ENCODE data around the gene SLC9A6.

Gene SLC9A6

DNA sequence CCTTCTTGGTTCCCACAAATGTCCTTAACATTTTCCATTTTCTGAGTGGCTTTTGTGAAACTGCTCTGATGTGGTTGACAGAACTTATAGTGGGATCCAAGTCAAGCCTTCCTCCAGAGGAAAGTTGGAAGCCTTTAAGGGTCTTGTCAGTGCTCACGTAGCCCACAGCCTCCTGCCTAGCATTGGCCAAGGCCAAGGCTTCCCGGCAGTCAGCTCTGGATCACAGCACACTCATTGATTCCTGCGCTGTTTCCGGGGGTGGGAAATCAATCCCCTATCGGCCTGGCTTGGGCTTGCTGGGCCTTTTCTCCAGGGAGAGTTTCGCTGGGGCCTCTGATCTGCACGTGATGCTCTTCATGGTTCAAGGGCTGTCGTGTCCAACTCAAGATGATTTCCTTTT is 76.1 kb downstream of the SLC9A6 start:
- Histone ChIP-seq H3K4me3 (no peak overlapping the region), H3K9ac (ENCODE audit: insufficient read length) (no peak overlapping the region), H3K36me3 (ENCODE audit: insufficient read depth, low read length) (no peaks in the 10 kb centered on the region), H3K27ac (no peak overlapping the region), H3K9me3 (ENCODE audit: low read depth, low read length) (no peaks in the 10 kb centered on the region)
- TF ChIP-seq EZH2 (IDR thresholded peaks at IDR 0.05) (no peak), FOXP2 (optimal IDR thresholded peaks at IDR 0.05; ENCODE audit: control extremely low read depth, extremely low read length, insufficient read depth) (no peak), POLR2AphosphoS5 (IDR thresholded peaks at IDR 0.05; ENCODE audit: borderline replicate concordance, low read depth, low read length) (no peak)
- DNase-seq (ENCODE audit: low read depth, low spot score): no peak

GRCh38 chrX:136061696-136062095 is 76.5 kb downstream of the SLC9A6 start:
- DNase-seq (ENCODE audit: low read depth, low spot score): no peak
- no peak overlapping the region for H3K4me3 ChIP-seq
- H3K9ac ChIP-seq (ENCODE audit: insufficient read length): no peak overlapping the region
- H3K27ac ChIP-seq: no peak overlapping the region
- TF ChIP-seq EZH2 (IDR thresholded peaks at IDR 0.05): no peak
- no peak for TF ChIP-seq POLR2AphosphoS5 (IDR thresholded peaks at IDR 0.05; ENCODE audit: borderline replicate concordance, low read depth, low read length)
- TF ChIP-seq FOXP2 (optimal IDR thresholded peaks at IDR 0.05; ENCODE audit: control extremely low read depth, extremely low read length, insufficient read depth): no peak
- H3K36me3 ChIP-seq (ENCODE audit: insufficient read depth, low read length): no peaks in the 10 kb centered on the region
- no peaks in the 10 kb centered on the region for H3K9me3 ChIP-seq (ENCODE audit: low read depth, low read length)

GRCh38 chrX:136063340-136064079 is 78.3 kb downstream of the SLC9A6 start:
- H3K9ac ChIP-seq (ENCODE audit: insufficient read length): no peak overlapping the region
- H3K9me3 ChIP-seq (ENCODE audit: low read depth, low read length): no peaks in the 10 kb centered on the region
- DNase-seq (ENCODE audit: low read depth, low spot score): no peak
- no peak overlapping the region for H3K4me3 ChIP-seq
- no peaks in the 10 kb centered on the region for H3K36me3 ChIP-seq (ENCODE audit: insufficient read depth, low read length)
- TF ChIP-seq EZH2 (IDR thresholded peaks at IDR 0.05): no peak
- no peak for TF ChIP-seq FOXP2 (optimal IDR thresholded peaks at IDR 0.05; ENCODE audit: control extremely low read depth, extremely low read length, insufficient read depth)
- no peak for TF ChIP-seq POLR2AphosphoS5 (IDR thresholded peaks at IDR 0.05; ENCODE audit: borderline replicate concordance, low read depth, low read length)
- H3K27ac ChIP-seq: peak overlapping the region; percentile 48

DNA sequence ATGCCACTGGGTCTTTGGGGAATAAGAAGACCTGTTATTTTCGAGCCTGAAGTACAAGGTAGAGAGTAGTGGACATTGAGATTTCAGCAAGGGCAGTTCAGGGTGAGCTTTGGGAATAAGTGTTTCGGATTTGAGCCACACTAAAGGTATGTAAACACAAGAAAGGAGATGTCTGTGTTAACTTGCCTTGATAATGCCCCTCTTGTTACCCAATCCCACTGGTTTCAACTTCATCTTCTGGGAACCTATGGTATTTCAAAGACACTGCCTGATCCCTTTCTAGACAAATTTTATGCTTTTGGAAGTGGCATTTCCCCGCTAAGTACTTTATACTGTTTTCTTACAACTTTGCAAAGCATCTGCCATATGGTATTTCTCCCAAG is 79.4 kb downstream of the SLC9A6 start:
- H3K36me3 ChIP-seq (ENCODE audit: insufficient read depth, low read length): no peaks in the 10 kb centered on the region
- H3K4me3 ChIP-seq: no peak overlapping the region
- H3K9me3 ChIP-seq (ENCODE audit: low read depth, low read length): no peaks in the 10 kb centered on the region
- no peak overlapping the region for H3K9ac ChIP-seq (ENCODE audit: insufficient read length)
- DNase-seq (ENCODE audit: low read depth, low spot score): no peak
- no peak overlapping the region for H3K27ac ChIP-seq
- TF ChIP-seq FOXP2 (optimal IDR thresholded peaks at IDR 0.05; ENCODE audit: control extremely low read depth, extremely low read length, insufficient read depth) (no peak), EZH2 (IDR thresholded peaks at IDR 0.05) (no peak), POLR2AphosphoS5 (IDR thresholded peaks at IDR 0.05; ENCODE audit: borderline replicate concordance, low read depth, low read length) (no peak)

DNA sequence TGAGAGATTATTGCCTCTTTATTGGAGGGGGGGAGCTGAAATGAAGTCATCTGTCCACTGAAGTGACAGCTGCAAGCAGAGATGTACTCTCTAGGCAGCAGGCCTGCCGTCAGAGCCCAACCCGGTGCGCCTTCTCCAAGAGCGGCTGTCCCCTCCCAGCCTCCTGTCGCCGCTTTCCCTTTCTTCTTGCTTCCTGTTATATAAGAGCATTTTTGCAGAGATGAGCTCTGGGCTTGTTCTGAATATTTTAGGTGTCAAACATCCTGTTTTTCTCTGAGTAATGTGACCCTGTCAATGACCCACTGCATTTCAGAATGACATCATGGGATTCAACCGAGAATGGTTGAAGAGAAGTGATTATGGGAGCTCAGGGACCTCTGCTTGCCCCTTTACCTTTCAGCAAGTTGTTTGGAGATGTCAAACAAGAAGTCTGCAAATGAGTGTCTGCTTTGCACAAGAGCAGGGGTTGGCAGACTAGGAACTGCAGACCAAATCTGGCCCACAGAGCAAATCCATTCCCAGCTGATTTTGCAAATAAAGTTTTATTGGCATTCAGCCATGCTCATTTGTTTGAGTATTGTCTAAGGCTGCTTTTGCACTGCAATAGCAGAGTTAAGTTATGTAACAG is 79.9 kb downstream of the SLC9A6 start:
- no peaks in the 10 kb centered on the region for H3K9me3 ChIP-seq (ENCODE audit: low read depth, low read length)
- H3K4me3 ChIP-seq: no peak overlapping the region
- DNase-seq (ENCODE audit: low read depth, low spot score): no peak
- H3K9ac ChIP-seq (ENCODE audit: insufficient read length): no peak overlapping the region
- H3K27ac ChIP-seq: no peak overlapping the region
- no peak for TF ChIP-seq POLR2AphosphoS5 (IDR thresholded peaks at IDR 0.05; ENCODE audit: borderline replicate concordance, low read depth, low read length)
- no peak for TF ChIP-seq FOXP2 (optimal IDR thresholded peaks at IDR 0.05; ENCODE audit: control extremely low read depth, extremely low read length, insufficient read depth)
- TF ChIP-seq EZH2 (IDR thresholded peaks at IDR 0.05): no peak
- H3K36me3 ChIP-seq (ENCODE audit: insufficient read depth, low read length): no peaks in the 10 kb centered on the region

DNA sequence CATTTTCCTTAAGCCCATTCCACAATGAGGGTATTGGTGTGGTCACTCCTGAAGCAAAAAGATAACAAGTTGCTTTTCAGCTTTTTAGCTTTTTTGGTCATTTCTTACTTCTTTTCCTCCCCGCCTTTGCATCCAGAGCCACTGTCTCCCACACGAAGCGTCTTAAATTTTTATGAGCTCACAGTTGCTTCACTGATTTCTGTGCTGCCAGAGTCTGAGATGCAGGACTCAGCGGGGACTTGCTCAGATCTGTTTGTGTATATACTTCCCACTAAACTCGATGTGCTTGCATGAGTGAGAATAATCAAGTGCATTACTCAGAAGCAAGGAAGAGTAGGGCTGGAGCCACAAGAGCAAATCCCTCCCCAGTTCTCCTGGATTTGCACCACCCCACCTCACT is 81.9 kb downstream of the SLC9A6 start:
- H3K27ac ChIP-seq: no peak overlapping the region
- TF ChIP-seq POLR2AphosphoS5 (IDR thresholded peaks at IDR 0.05; ENCODE audit: borderline replicate concordance, low read depth, low read length): no peak
- TF ChIP-seq FOXP2 (optimal IDR thresholded peaks at IDR 0.05; ENCODE audit: control extremely low read depth, extremely low read length, insufficient read depth): no peak
- TF ChIP-seq EZH2 (IDR thresholded peaks at IDR 0.05): no peak
- H3K36me3 ChIP-seq (ENCODE audit: insufficient read depth, low read length): no peaks in the 10 kb centered on the region
- H3K9ac ChIP-seq (ENCODE audit: insufficient read length): no peak overlapping the region
- H3K9me3 ChIP-seq (ENCODE audit: low read depth, low read length): no peaks in the 10 kb centered on the region
- H3K4me3 ChIP-seq: no peak overlapping the region
- DNase-seq (ENCODE audit: low read depth, low spot score): no peak

- DNase-seq (ENCODE audit: low read depth, low spot score): no peak
Measured at GRCh38 chrX:136067966-136068365, 82.7 kb downstream of the SLC9A6 start.

DNA sequence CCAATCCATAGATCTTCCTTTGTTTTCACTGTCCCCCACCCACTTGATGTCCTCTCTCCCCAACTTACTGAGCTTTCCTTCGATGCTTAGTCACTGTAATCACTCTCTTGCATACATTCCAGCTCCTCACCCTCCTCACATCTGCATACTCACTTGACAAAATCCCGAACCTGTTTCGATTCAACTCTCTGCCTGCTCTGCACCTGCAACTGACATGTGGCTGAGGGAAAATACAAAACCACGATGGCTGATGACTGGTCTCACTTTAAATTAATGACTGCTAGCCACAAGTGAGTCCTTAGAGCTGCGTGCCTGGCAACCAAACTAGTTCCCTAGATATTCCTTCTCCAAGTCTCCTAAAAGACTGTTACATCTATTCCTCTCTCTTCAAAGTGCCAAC is 91.7 kb downstream of the SLC9A6 start:
- TF ChIP-seq FOXP2 (optimal IDR thresholded peaks at IDR 0.05; ENCODE audit: control extremely low read depth, extremely low read length, insufficient read depth): no peak
- TF ChIP-seq POLR2AphosphoS5 (IDR thresholded peaks at IDR 0.05; ENCODE audit: borderline replicate concordance, low read depth, low read length): no peak
- TF ChIP-seq EZH2 (IDR thresholded peaks at IDR 0.05): no peak
- no peak overlapping the region for H3K9ac ChIP-seq (ENCODE audit: insufficient read length)
- no peak overlapping the region for H3K4me3 ChIP-seq
- H3K27ac ChIP-seq: no peak overlapping the region
- no peaks in the 10 kb centered on the region for H3K36me3 ChIP-seq (ENCODE audit: insufficient read depth, low read length)
- DNase-seq (ENCODE audit: low read depth, low spot score): no peak
- no peaks in the 10 kb centered on the region for H3K9me3 ChIP-seq (ENCODE audit: low read depth, low read length)

More at GRCh38 chrX:136067966-136068365, 82.7 kb downstream of the SLC9A6 start:
- no peaks in the 10 kb centered on the region for H3K36me3 ChIP-seq (ENCODE audit: insufficient read depth, low read length)
- no peak overlapping the region for H3K27ac ChIP-seq
- no peak overlapping the region for H3K9ac ChIP-seq (ENCODE audit: insufficient read length)
- TF ChIP-seq FOXP2 (optimal IDR thresholded peaks at IDR 0.05; ENCODE audit: control extremely low read depth, extremely low read length, insufficient read depth): no peak
- TF ChIP-seq EZH2 (IDR thresholded peaks at IDR 0.05): no peak
- TF ChIP-seq POLR2AphosphoS5 (IDR thresholded peaks at IDR 0.05; ENCODE audit: borderline replicate concordance, low read depth, low read length): no peak
- H3K9me3 ChIP-seq (ENCODE audit: low read depth, low read length): no peaks in the 10 kb centered on the region
- H3K4me3 ChIP-seq: no peak overlapping the region

All from SK-N-MC (cell line).